NCI-H1436 treated with DMSO at 0.1 percent for 48 hours (cell line): ENCODE measurements around the gene NTPCR.
"Not testable (repeated sequence)": the region's sequence is repeated elsewhere in the genome, so short reads cannot be mapped to it uniquely, and the experiment has no call there.

Experiments used
- DNase-seq: peaks from one replicate; lab custom pipeline; 2025; lab: John Stamatoyannopoulos, UW

NTPCR gene

DNA sequence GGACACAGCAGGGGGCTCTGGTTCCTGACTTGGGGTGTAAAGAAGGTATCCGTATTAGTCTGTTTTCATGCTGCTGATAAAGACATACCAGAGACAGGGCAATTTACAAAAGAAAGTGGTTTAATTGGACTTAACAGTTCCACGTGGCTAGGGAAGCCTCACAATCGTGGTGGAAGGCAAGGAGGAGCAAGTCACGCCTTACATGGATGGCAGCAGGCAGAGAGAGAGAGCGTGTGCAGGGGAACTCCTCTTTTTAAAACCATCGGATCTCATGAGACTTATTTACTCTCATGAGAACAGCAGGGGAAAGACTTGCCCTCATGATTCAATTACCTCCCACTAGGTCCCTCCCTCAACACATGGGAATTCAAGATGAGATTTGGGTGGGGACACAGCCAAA, 23.2 kb upstream of the NTPCR start:
- not testable (repeated sequence) for DNase-seq

DNA sequence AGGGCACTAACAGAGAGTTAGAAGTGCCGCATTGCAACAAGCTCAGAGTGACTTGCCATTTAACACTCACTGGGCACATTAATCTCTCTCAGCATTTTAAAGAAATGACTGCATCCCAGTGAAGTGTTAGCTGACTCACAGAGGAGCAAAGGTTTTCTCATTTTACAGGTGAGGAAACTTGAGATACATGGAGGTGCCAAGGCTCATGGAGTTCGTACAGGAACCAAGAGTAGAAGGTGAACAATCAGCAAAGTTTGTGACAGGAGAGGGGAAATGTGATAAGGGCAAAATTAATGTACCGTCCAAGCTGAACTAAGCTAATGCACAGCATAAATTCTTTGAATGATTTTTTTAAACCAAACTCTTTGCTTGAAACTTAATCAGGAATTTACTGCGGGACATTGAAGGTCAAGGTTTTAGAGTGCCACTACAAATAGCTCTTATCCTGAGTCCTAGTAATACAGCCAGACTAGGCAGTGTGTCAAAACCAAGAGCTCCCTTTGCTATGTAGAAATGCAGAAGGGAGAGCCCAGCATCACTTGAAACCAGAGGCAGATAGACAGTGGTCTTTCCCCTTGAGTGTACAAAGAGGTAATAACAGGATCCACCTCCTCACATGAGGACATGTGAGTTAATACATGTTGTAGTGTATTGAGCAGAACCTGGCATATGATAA, 22.4 kb upstream of the NTPCR start:
- no peak for DNase-seq

DNA sequence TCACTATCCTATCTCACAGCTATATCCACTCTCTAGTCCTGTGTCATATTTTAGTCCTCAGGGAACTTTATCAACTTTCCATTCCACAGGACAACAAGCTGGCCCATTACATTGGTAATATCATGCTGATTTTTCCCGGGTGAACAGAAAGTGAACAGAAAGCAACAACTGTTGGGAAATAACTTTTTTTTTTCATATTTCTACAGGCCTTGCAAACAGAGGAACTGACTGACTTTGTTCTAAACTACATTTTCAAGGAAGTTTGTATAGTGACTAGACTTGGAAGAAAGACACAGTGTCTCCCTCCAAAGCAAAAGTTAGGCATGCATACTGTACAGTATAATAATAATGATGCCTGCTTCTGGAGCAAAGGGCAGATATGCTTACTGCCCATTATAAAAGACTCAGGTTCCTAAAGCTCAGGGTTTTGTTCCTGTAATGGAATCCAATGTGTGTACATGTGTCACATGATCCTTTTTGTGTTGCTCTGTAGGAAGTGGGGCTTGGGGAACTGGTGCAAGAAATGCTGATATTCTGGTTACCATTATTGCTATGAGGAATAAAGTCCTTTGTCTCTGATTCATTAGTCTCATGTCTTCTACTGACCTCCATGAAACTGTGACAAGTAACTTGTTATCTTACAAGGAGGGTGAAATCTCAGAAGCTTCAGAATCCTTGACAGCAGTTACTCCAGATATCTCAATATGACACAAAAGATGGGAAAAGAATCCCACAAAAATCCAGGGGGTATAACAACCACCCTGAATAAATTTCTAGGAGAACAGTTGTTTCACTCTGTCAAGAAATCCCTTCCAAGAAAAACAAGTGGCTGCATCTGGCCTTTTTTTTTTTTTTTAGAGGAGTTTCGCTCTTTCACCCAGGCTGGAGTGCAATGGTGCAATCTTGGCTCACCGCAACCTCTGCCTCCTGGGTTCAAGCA, 17.7 kb upstream of the NTPCR start:
- no peak for DNase-seq

DNA sequence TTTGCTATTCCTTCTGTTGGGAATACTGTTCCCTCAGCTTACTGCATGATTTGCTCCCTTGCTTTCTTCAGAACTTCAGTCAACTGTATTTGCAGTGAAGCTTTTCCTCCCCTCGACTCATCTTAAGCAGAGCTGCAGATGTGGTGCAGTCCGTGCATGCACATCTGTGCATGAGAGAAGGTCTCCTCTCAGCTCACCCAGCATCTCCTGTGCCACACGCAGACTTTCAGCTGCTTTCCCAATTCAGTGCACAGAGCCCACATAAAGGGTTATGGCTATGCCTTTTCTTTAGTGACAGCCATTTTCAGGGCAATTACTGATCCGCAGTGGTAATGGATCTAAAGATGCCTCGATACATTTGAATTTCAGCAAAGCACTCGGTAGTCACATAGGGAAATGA, 13.5 kb upstream of the NTPCR start:
- no peak for DNase-seq

DNA sequence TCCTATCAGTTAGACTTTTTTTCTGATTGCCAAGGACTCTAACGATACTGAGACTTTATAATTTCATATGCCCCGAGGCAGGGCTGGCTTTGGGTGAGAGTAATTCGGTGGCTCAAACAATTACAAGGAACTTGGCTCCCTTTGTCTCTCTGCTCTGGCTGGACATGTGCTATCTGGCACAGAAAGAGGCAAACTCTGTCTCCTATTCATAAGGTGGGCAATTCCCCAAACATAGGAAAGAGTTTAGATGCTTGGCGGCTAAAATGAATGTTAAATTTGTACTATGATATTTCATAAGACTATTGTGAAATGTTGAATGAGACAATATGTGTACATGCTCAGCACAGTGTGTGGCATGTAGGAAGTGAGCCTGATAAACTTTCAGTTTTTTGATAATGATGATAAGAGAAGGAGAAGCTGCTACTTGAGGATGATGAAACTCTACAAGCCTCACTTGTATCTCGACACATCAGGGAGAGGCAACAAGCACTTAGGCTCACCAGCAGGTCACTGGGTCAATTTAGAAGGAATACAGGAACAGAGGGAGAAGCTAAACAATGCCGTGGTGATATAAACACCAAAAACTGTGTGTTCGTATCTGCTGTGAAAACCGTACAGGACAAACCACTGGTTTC, 12.6 kb upstream of the NTPCR start:
- DNase-seq: no peak

DNA sequence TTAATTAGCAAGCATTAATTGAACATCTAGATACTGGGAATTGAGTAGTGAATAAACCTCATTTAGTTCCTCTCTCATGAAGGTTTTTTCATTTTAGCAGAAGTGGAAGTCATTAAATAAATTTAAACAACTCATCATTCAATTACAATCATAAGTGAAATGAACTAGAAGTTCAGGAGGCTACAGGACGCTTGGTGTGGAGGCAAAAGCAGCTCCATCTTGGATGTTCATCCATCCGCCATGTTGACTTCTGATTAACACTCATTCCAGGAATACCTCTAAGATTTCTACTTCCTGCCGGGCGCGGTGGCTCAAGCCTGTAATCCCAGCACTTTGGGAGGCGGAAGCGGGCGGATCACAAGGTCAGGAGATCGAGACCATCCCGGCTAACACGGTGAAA, 11.5 kb upstream of the NTPCR start:
- DNase-seq: no peak

DNA sequence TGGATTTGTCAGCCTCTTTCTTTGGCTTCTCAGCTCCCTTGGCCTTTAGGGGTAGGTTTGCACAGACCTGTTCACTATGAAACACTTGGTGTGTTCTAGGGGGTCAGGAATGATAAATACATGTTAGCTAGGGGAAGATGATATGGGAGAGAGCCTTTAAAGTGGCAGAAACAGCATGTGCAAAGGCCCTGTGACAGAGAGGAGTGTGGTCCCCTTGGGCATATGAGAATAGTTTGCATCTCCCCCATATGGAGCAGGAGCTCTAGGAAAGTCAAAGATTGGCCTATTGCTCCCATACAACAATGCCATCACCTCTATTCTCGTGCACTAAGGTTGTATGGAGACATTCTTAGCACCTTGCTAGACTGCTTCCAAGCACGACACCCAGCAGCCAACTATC, 10.7 kb upstream of the NTPCR start:
- no peak for DNase-seq

DNA sequence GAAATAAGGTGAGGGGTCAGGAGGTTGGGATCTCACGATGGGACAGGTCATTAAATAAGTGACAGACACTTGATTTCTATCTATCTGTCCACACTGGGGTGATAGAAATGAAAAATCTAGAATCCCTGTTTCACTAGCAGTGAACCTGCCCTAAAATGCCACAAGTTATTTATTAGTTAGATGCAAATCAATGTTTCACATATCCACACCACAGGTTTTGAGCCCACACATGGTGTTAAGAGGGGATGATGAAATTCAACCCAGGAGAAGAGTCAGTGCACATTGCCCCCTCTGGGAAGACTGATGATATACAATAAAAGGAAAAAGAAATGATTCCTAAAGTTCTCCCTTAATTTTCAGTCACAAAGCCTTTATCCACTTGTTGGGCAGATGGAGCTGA, 10.1 kb upstream of the NTPCR start:
- DNase-seq: no peak

DNA sequence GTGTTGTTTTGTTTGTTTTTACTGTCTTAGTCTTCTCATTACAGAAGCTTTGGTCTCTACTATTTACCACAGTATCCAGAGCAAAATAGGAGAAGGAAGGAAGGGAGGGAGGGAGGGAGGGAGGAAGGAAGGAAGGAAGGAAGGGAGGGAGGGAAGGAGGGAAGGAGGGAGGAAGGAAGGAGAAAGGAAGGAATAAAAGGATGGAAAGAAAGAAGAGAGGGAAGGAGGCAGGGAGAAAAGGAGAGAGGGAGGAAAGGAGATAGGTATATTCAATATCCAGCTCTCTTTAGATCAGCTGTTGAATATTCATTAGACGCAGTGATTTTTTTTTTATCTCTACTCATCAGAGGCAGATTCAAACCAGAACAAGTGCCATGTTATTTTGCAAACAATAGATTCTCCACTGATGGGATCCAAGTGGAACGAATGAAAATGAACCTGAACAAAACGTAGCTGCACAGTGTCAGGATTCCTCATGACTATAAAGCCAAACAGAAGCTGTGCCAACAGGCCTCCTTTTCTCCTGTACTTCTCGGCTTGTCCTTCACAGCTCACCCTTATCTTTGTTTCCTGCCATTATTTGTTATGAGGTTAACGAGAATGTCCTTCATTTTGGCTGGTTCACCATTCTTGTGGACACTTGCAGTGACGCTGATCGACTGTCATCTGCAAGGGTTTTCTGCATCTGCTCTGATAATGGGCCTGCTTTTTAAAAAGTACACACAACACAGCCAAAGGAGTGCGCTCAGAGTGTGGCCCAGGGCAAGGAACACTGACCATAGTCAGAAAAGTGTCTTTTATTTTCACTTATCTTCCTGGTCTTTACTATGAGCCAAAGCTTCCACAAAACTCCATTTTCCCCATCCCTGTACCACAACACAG, 7.8 kb upstream of the NTPCR start:
- no peak for DNase-seq

DNA sequence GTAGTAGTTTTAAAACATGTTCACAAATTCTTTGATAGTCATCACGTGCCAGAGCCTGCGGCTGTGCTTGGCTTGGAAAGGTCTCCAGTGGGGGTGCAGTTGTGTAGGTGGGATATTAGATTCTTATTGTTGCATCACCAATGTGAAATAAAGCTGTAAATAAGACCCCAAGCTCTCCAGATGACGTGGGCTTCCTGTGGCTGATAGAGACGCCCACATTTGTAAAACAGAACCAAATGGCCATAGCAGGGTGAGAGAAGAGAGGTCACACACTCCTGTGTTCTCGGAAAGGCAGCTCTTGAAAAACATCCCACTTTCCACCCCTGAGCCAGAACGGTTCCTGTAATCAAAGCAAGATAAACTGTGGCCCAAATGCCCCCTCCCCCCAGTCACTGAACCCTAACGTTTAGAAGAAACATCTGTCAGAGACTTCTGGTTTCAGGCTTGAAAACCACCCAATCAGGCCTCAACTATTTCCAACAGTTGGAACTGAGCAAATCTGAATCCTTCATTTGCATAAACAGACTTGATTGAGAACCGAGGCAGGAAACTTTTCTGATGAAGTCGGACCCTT, 6.6 kb upstream of the NTPCR start:
- no peak for DNase-seq

DNA sequence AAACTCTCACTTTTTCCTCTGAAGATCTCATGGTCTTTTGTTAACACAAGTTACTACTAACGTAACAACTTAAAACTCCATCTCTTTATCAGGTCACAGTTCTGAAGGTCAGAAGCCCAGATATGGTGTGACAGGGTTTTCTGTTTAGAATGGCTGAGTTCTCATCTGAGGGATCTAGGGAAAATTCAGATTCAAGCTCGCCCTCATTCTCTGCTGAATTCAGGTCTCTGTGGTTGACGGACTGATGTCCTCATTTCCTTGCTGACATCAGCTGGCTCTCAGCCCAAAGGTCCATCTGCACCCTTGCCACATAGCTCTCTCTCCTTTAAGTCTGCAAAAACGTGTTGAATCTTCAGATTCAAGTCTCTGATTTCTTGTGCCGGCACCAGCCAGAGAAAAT, 6.1 kb upstream of the NTPCR start:
- no peak for DNase-seq

DNA sequence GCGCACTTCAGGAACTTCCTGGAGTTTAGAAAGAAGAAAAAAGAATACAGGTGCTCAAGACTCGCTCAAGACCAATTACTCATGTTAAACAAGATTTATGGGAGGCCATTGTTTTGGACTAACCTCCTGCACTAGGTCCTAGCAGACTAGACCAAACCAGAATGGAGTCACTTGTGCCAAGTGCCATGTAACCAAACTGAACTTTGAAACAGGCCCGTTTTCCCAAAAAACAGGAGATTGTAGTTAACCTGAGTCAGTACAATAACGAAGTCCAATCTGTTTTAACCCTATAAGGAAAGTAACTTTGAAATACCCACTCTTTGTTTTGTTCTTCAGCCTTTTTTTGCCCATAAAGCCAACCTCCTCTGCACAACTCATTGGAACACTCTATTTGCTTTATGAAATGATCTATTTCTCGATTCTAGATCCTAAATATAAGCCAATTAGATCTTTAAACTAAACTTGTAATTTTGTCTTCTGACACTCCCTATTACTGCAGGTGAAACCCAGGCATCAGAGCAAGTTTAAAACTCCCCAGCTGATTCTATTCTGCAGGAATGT, 695 bp upstream of the NTPCR start:
- no peak for DNase-seq

DNA sequence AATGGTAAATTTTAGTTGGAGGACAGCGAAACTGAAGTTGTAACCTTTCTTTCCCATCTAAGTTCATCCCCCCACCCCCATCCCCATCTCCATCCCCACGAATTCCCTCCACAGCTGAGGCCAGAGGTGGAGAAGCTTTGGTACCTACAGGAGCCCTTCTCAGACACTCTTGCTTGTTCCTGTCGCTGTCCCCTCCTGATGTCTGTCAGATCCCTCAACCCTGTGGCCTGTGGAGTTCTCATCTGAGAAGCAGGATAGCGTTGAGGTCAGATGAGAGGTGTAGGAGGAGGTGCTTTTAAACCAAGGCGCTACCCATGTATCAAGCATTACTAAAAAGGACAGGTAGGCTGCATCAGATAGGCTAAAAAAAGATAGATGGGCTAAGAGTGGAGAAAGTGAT, 769 bp downstream of the NTPCR start:
- no peak for DNase-seq

DNA sequence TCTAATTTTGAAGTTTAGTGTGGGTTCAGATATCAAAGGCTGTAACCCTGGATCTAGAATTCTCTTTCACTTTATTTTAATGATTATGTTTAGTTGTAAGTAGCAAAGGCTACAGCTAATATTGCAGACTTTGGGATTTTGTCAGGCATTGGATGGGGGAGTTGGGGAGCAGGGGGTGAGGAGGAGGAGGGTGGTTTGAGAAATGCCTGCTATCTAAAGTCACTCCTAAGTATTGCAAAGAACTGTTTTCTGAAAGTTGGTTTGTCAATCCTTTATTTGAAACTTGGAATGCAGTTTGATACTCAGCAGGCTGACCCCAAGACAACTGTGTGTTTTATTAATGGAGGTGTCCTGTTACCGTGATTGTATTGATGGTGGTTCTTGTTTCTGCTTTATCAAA, 1.2 kb downstream of the NTPCR start:
- no peak for DNase-seq

DNA sequence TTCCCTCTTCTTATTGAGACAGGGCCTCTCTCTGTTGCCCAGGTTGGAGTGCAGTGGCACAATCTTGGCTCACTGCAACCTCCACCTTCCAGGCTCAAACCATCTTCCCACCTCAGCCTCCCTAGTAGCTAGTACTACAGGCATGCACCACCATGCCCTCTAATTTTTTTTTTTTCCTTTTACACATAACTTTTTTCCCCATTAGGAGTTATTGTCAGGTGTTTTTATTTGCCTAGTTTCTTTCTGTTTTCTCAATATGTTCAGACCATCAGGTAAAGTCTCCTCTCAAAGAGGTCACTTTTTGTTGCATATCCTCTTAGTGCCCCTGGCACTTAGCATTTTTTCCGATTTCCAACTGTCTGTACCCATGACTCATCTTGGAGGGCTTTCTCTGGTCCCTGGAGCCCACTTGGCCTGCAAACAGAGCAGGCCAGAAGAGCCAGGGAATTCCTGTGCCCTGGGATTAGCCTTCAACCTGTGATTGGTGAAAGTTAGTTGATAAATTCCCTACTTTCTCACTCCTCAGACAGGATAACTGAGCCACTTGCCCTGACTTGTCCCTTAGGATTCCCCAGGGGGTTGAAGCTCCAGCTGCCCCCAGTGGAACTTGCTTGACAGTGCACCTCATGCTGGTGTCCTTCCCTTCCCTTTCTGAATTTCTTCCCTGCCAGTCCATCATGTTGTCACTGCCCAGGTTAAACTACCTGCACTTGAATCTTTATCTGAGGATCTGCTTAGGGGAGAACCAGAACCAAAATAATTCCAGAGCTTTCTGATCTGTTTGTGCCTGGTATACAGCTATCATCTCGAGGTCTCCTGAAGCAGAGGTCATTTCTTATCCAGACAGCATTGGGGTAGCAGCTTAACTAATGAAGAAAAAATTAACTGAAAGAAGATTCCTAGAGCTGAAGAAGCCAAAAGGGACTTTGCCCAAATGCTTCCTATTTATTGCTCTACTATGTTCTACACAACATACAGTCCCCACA, 2.4 kb downstream of the NTPCR start:
- DNase-seq: peak; percentile 5

DNA sequence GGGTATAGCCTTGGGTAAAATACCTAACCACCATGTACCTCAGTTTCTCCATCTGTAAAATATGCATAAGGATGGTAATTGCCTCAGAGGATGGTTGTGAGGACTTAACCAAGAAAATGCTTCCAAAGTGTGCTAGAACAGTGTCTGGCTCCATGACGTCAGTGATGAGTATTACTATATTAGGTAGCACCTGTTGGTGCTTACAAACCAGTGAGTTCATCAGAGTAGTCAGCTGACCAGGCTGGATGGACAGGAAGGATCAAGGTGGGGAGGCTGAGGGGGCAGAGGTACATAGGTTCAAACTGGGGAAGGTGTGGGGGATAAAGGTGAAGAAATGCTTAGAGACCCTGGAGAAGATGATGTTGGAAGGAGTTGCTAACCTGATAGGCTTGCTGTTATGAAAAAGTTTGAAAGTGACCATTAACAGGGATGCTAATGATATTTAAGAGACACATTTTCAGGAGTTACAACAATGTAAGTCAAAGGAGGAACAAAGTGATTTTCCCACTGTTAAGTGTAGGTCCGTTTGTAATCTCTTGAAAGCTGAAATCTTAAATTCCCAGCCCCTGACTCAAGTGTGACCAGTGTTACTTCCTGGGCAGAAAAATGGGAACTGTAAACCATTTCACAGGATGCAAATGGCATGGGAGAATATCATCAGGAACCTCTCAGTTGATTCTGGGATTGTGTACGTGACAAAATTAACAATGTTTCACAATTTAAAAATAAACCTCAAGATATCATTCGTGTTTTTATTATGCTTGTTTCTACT, 4.4 kb downstream of the NTPCR start:
- no peak for DNase-seq

DNA sequence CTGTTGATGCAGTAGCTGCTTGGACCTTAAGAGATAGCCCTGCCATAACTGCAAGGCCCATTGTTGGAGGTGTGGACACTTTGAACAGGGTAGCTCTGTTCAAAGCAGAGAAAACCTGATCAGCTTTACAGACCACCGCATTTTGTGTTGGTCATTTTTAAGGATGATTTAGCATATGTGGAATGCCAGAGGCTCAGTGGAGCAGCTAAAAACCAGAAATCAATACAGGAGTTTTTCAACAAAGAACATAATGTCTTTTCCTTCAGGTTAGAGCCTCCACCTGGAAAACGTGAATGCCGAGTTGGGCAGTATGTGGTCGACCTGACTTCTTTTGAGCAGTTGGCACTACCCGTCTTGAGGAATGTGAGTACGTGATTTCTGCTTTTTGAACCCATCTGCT, 5.7 kb downstream of the NTPCR start:
- no peak for DNase-seq

DNA sequence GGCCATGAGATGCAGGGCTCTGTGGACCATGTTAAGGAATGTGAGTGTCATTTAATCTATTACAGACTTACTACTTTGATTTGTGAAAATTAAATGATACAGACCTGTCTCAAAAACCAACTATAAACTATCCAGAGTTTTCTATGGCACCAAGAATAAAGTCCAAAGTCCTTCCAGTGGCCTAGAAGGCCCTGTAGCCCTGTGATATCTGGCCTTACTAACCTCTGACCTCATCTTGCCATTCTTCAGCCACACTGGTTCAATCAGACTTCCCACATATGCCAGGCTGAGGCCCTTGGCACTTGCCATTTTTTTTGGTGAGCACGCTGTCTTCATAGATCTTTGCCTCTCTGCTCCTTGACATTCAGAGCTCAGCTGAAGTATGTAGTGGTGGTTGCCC, 7.7 kb downstream of the NTPCR start:
- DNase-seq: no peak
